Prostate gland (tissue), 2 donors: ENCODE measurements around the gene LRRC14B.

Experiments used
- POLR2AphosphoS5 ChIP-seq: sonication (generic); formaldehyde crosslinking; IDR thresholded peaks from one replicate; pipeline ENCODE4 v1.6.1; 2017; ENCODE audit warnings: antibody characterized with exemption
- TF ChIP-seq, protein P1 (sequence below), 4 experiments: fragments of 200-600 bp in 2 of 4; fragments of 450-650 bp in 2 of 4; sonication (generic) in 2 of 4; IDR thresholded peaks; 1 replicate in 3 of 4; 2 replicates in 1 of 4; pipeline ENCODE4 v1.5.1; 2016 to 2019; ENCODE audit warnings: antibody characterized with exemption in 4 of 4, mild to moderate bottlenecking in 2 of 4, moderate library complexity in 2 of 4

DNA sequence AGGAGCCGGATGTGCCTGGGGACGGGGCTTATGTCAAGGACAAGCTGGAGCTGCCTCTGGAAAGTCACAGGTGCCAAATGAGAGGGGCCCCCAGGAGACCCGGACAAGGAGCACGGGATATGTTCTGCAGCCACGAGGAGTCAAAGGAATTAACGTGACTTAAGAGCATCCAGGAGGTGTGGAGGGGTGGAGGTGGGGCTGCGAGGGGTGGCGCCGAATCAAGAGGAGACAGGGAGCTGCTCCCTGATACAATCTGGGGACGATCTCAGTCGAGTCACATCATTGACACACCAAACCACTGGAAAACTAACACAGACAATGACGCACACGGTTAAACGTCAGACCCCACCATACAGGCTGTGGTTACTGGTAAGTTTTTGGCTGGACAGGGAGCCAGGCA, 16.3 kb downstream of the LRRC14B start:
- TF ChIP-seq, protein P1, sequence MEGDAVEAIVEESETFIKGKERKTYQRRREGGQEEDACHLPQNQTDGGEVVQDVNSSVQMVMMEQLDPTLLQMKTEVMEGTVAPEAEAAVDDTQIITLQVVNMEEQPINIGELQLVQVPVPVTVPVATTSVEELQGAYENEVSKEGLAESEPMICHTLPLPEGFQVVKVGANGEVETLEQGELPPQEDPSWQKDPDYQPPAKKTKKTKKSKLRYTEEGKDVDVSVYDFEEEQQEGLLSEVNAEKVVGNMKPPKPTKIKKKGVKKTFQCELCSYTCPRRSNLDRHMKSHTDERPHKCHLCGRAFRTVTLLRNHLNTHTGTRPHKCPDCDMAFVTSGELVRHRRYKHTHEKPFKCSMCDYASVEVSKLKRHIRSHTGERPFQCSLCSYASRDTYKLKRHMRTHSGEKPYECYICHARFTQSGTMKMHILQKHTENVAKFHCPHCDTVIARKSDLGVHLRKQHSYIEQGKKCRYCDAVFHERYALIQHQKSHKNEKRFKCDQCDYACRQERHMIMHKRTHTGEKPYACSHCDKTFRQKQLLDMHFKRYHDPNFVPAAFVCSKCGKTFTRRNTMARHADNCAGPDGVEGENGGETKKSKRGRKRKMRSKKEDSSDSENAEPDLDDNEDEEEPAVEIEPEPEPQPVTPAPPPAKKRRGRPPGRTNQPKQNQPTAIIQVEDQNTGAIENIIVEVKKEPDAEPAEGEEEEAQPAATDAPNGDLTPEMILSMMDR (IDR thresholded peaks at IDR 0.05): no peak
- no peak for TF ChIP-seq POLR2AphosphoS5
